HPDE6-E6E7 (cell line): ENCODE data around the gene TNKS1BP1.

Experiments
- DNase-seq: peaks from one replicate; pipeline ENCODE4 v3.0.0; 2011; ENCODE audit warnings: missing footprints; ENCODE audit errors: extremely low spot score

The TNKS1BP1 gene

GRCh38 chr11:57332694-57333440 is 8.1 kb upstream of the TNKS1BP1 start:
- no peak for DNase-seq

GRCh38 chr11:57331720-57332119 is 7.0 kb upstream of the TNKS1BP1 start:
- DNase-seq, result no peak

- no peak for DNase-seq
Observed at GRCh38 chr11:57330029-57330428, 5.3 kb upstream of the TNKS1BP1 start.

- no peak for DNase-seq
Observed at GRCh38 chr11:57327721-57328120, 3.0 kb upstream of the TNKS1BP1 start.

GRCh38 chr11:57325735-57326048 is 940 bp upstream of the TNKS1BP1 start:
- DNase-seq, result no peak

- no peak for DNase-seq
Observed at GRCh38 chr11:57324154-57324885, 432 bp downstream of the TNKS1BP1 start.

- no peak for DNase-seq
Observed at GRCh38 chr11:57323855-57324153, 948 bp downstream of the TNKS1BP1 start.

- DNase-seq, result no peak
Observed at GRCh38 chr11:57323167-57323854, 1.4 kb downstream of the TNKS1BP1 start.

GRCh38 chr11:57322256-57323166 is 2.2 kb downstream of the TNKS1BP1 start:
- peak; percentile 99 for DNase-seq

- DNase-seq, result no peak
Observed at GRCh38 chr11:57321388-57322255, 3.1 kb downstream of the TNKS1BP1 start.

GRCh38 chr11:57320719-57321387 is 3.9 kb downstream of the TNKS1BP1 start:
- no peak for DNase-seq

GRCh38 chr11:57320067-57320718 is 4.6 kb downstream of the TNKS1BP1 start:
- DNase-seq, result no peak

GRCh38 chr11:57318178-57318577 is 6.6 kb downstream of the TNKS1BP1 start:
- no peak for DNase-seq

GRCh38 chr11:57316017-57316416 is 8.7 kb downstream of the TNKS1BP1 start:
- DNase-seq, result no peak

- DNase-seq, result no peak
Observed at GRCh38 chr11:57315491-57315890, 9.3 kb downstream of the TNKS1BP1 start.

- DNase-seq, result no peak
Observed at GRCh38 chr11:57314221-57314973, 10.4 kb downstream of the TNKS1BP1 start.

GRCh38 chr11:57313788-57314135 is 11.0 kb downstream of the TNKS1BP1 start:
- DNase-seq, result no peak

GRCh38 chr11:57313071-57313787 is 11.5 kb downstream of the TNKS1BP1 start:
- DNase-seq, result no peak
